ENCODE measurements around the gene PICALM.
"Not testable (repeated sequence)": the region's sequence is repeated elsewhere in the genome, so short reads cannot be mapped to it uniquely, and the experiment has no call there.

PICALM gene

GRCh38 chr11:86068951-86069407 is at the start of gene PICALM:
Gene PICALM, minus strand, starts transcription at chr11:86069084. Its CDS starts 304 bp downstream, at chr11:86068780.
- DNase-seq = peak; percentile 100

GRCh38 chr11:86118253-86118652 is 49.4 kb upstream of the PICALM start:
- DNase-seq = no peak

GRCh38 chr11:86117712-86118063 is 48.8 kb upstream of the PICALM start:
- DNase-seq = no peak

- no peak for DNase-seq
Observed at GRCh38 chr11:86117001-86117711, 48.3 kb upstream of the PICALM start.

- no peak for DNase-seq
Observed at GRCh38 chr11:86116386-86116726, 47.5 kb upstream of the PICALM start.

- no peak for DNase-seq
Observed at GRCh38 chr11:86115542-86116385, 46.9 kb upstream of the PICALM start.

GRCh38 chr11:86108890-86109638 is 40.2 kb upstream of the PICALM start:
- no peak for DNase-seq

GRCh38 chr11:86108191-86108590 is 39.3 kb upstream of the PICALM start:
- DNase-seq = no peak

- DNase-seq = no peak
Observed at GRCh38 chr11:86106916-86107315, 38.0 kb upstream of the PICALM start.

- not testable (repeated sequence) for DNase-seq
Observed at GRCh38 chr11:86106031-86106430, 37.1 kb upstream of the PICALM start.

GRCh38 chr11:86105601-86106000 is 36.7 kb upstream of the PICALM start:
- DNase-seq = not testable (repeated sequence)

- no peak for DNase-seq
Observed at GRCh38 chr11:86103808-86104207, 34.9 kb upstream of the PICALM start.

- no peak for DNase-seq
Observed at GRCh38 chr11:86101941-86102407, 33.1 kb upstream of the PICALM start.

GRCh38 chr11:86101493-86101892 is 32.6 kb upstream of the PICALM start:
- no peak for DNase-seq

GRCh38 chr11:86099874-86100273 is 31.0 kb upstream of the PICALM start:
- DNase-seq = no peak

GRCh38 chr11:86097980-86098379 is 29.1 kb upstream of the PICALM start:
- DNase-seq = no peak

GRCh38 chr11:86091566-86091965 is 22.7 kb upstream of the PICALM start:
- no peak for DNase-seq

- no peak for DNase-seq
Observed at GRCh38 chr11:86091086-86091485, 22.2 kb upstream of the PICALM start.

- DNase-seq = no peak
Observed at GRCh38 chr11:86089659-86090058, 20.8 kb upstream of the PICALM start.

- not testable (repeated sequence) for DNase-seq
Observed at GRCh38 chr11:86087688-86088087, 18.8 kb upstream of the PICALM start.

- DNase-seq = no peak
Observed at GRCh38 chr11:86087256-86087655, 18.4 kb upstream of the PICALM start.

- DNase-seq = no peak
Observed at GRCh38 chr11:86081455-86081854, 12.6 kb upstream of the PICALM start.

- no peak for DNase-seq
Observed at GRCh38 chr11:86079421-86079820, 10.5 kb upstream of the PICALM start.
